ENCODE results near the gene HOXA6.

GRCh38 chr7:27116031-27116961 lies 31.3 kb downstream of the HOXA6 start:
- TF ChIP-seq CTCF (IDR thresholded peaks at IDR 0.05; ENCODE audit: insufficient read depth, low read length) (no peak), POLR2AphosphoS5 (IDR thresholded peaks at IDR 0.05; ENCODE audit: low read depth) (no peak)
